ENCODE data around the gene PARD6A. TPM values are rescaled to one million over a fixed set of nuclear protein-coding genes. Genes with fewer than 3 reads are reported as not detected.

The PARD6A gene
- total and polyA plus RNA-seq, 2 experiments from 2014 or later = 0.58 to 0.97 TPM

GRCh38 chr16:67709050-67709449 lies 48.3 kb downstream of the PARD6A start:
- peaks cover 82% of the 10 kb centered on the region for H3K79me2 ChIP-seq (ENCODE audit: insufficient read depth)
- H3K9me2 ChIP-seq (ENCODE audit: insufficient read depth) = no peaks in the 10 kb centered on the region
- H3K4me1 ChIP-seq (ENCODE audit: insufficient read depth) = peaks cover 13% of the 10 kb centered on the region
- in situ Hi-C loops (cut with MboI) = no loop called here
- H3K27ac ChIP-seq = no peak overlapping the region
- peaks cover 20% of the 10 kb centered on the region for H3F3A ChIP-seq (ENCODE audit: insufficient read depth)
- TF ChIP-seq EZH2 (IDR thresholded peaks at IDR 0.05; ENCODE audit: insufficient read depth, poor library complexity, severe bottlenecking) (no peak), EZH2phosphoT487 (IDR thresholded peaks at IDR 0.05; ENCODE audit: insufficient read depth, low read depth) (no peak)
- no peaks in the 10 kb centered on the region; the same call in 1 of the 2 replicates for H4K20me1 ChIP-seq (ENCODE audit: insufficient read depth)
- no peak overlapping the region for H3K4me2 ChIP-seq (ENCODE audit: unreplicated experiment)
- 94 to 100% methylated on average over 1 of the region's 1 CpG for WGBS, 2 experiments (ENCODE audit: low coverage in 1 of 2, low lambda C conversion rate in 2 of 2, missing lambda C conversion rate in 2 of 2)
- H3K36me3 ChIP-seq (ENCODE audit: low read depth) = no peaks in the 10 kb centered on the region
- H3K9me3 ChIP-seq (ENCODE audit: low read depth) = no peaks in the 10 kb centered on the region
- H3K9ac ChIP-seq = no peak overlapping the region
- H3K4me3 ChIP-seq = no peak overlapping the region
- no peaks in the 10 kb centered on the region for H3K27me3 ChIP-seq (replicated peaks; ENCODE audit: insufficient read depth)
- H2AFZ ChIP-seq = no peak overlapping the region
- no peak for DNase-seq

GRCh38 chr16:67710607-67711006 lies 49.8 kb downstream of the PARD6A start:
- no peak overlapping the region for H3K9ac ChIP-seq
- no peaks in the 10 kb centered on the region for H3K27me3 ChIP-seq (replicated peaks; ENCODE audit: insufficient read depth)
- TF ChIP-seq EZH2phosphoT487 (IDR thresholded peaks at IDR 0.05; ENCODE audit: insufficient read depth, low read depth) (no peak), EZH2 (IDR thresholded peaks at IDR 0.05; ENCODE audit: insufficient read depth, poor library complexity, severe bottlenecking) (no peak)
- H3K4me2 ChIP-seq (ENCODE audit: unreplicated experiment) = no peak overlapping the region
- H3F3A ChIP-seq (ENCODE audit: insufficient read depth) = peaks cover 20% of the 10 kb centered on the region
- no peaks in the 10 kb centered on the region; the same call in 1 of the 2 replicates for H4K20me1 ChIP-seq (ENCODE audit: insufficient read depth)
- no peaks in the 10 kb centered on the region for H3K9me3 ChIP-seq (ENCODE audit: low read depth)
- H3K27ac ChIP-seq = no peak overlapping the region
- H3K4me1 ChIP-seq (ENCODE audit: insufficient read depth) = peaks cover 13% of the 10 kb centered on the region
- no peak overlapping the region for H2AFZ ChIP-seq
- H3K4me3 ChIP-seq = no peak overlapping the region
- in situ Hi-C loops (cut with MboI) = no loop called here
- no peaks in the 10 kb centered on the region for H3K36me3 ChIP-seq (ENCODE audit: low read depth)
- 97 to 98% methylated on average over 6 of the region's 6 CpGs for WGBS, 2 experiments (ENCODE audit: low coverage in 1 of 2, low lambda C conversion rate in 2 of 2, missing lambda C conversion rate in 2 of 2)
- DNase-seq = no peak
- H3K9me2 ChIP-seq (ENCODE audit: insufficient read depth) = no peaks in the 10 kb centered on the region
- H3K79me2 ChIP-seq (ENCODE audit: insufficient read depth) = peaks cover 82% of the 10 kb centered on the region

Other genes starting within 250 kb of the PARD6A start
- 9.6 and 10.9 TPM in 2 replicates for gene ZDHHC1, start 244.5 kb upstream of the PARD6A start, total RNA-seq (2014; rRNA removed; shearing (Covaris generic))
- 9.2 and 9.6 TPM in 2 replicates for gene ZDHHC1, start 244.5 kb upstream of the PARD6A start, polyA plus RNA-seq (2016; fragmentation: Nextera tagmentation; extraction: Ambion mirVana)
- not detected in 2 replicates for gene HSD11B2, start 229.8 kb upstream of the PARD6A start, total RNA-seq (2014; rRNA removed; shearing (Covaris generic))
- gene HSD11B2, start 229.8 kb upstream of the PARD6A start, polyA plus RNA-seq (2016; fragmentation: Nextera tagmentation; extraction: Ambion mirVana) = 0.19 and 0.36 TPM in 2 replicates
- 112 and 166 TPM in 2 replicates for gene ATP6V0D1, start 179.8 kb upstream of the PARD6A start, total RNA-seq (2014; rRNA removed; shearing (Covaris generic))
- 135 and 140 TPM in 2 replicates for gene ATP6V0D1, start 179.8 kb upstream of the PARD6A start, polyA plus RNA-seq (2016; fragmentation: Nextera tagmentation; extraction: Ambion mirVana)
- not detected in 2 replicates for gene AGRP, start 177.4 kb upstream of the PARD6A start, total RNA-seq (2014; rRNA removed; shearing (Covaris generic))
- gene AGRP, start 177.4 kb upstream of the PARD6A start, polyA plus RNA-seq (2016; fragmentation: Nextera tagmentation; extraction: Ambion mirVana) = not detected in 2 replicates
- gene RIPOR1, start 132.1 kb upstream of the PARD6A start, total RNA-seq (2014; rRNA removed; shearing (Covaris generic)) = 27.8 and 81.3 TPM in 2 replicates
- 91.6 and 95.0 TPM in 2 replicates for gene RIPOR1, start 132.1 kb upstream of the PARD6A start, polyA plus RNA-seq (2016; fragmentation: Nextera tagmentation; extraction: Ambion mirVana)
- 21.9 and 30.7 TPM in 2 replicates for gene CTCF, start 98.4 kb upstream of the PARD6A start, total RNA-seq (2014; rRNA removed; shearing (Covaris generic))
- gene CTCF, start 98.4 kb upstream of the PARD6A start, polyA plus RNA-seq (2016; fragmentation: Nextera tagmentation; extraction: Ambion mirVana) = 19.6 and 19.9 TPM in 2 replicates
- gene CARMIL2, start 15.8 kb upstream of the PARD6A start, total RNA-seq (2014; rRNA removed; shearing (Covaris generic)) = under 0.01 TPM in 1 of 2 replicates, not detected in the other
- 1.1 and 1.4 TPM in 2 replicates for gene CARMIL2, start 15.8 kb upstream of the PARD6A start, polyA plus RNA-seq (2016; fragmentation: Nextera tagmentation; extraction: Ambion mirVana)
- 25.8 and 33.4 TPM in 2 replicates for gene ACD, start 700 bp upstream of the PARD6A start, total RNA-seq (2014; rRNA removed; shearing (Covaris generic))
- 24.0 and 25.2 TPM in 2 replicates for gene ACD, start 700 bp upstream of the PARD6A start, polyA plus RNA-seq (2016; fragmentation: Nextera tagmentation; extraction: Ambion mirVana)
- 11.2 and 15.0 TPM in 2 replicates for gene ENKD1, start 5.8 kb downstream of the PARD6A start, total RNA-seq (2014; rRNA removed; shearing (Covaris generic))
- gene ENKD1, start 5.8 kb downstream of the PARD6A start, polyA plus RNA-seq (2016; fragmentation: Nextera tagmentation; extraction: Ambion mirVana) = 6.7 and 8.3 TPM in 2 replicates
- gene C16orf86, start 5.9 kb downstream of the PARD6A start, total RNA-seq (2014; rRNA removed; shearing (Covaris generic)) = 2.1 and 6.6 TPM in 2 replicates
- 2.8 and 3.4 TPM in 2 replicates for gene C16orf86, start 5.9 kb downstream of the PARD6A start, polyA plus RNA-seq (2016; fragmentation: Nextera tagmentation; extraction: Ambion mirVana)
- 10.2 and 17.5 TPM in 2 replicates for gene GFOD2, start 58.4 kb downstream of the PARD6A start, total RNA-seq (2014; rRNA removed; shearing (Covaris generic))
- gene GFOD2, start 58.4 kb downstream of the PARD6A start, polyA plus RNA-seq (2016; fragmentation: Nextera tagmentation; extraction: Ambion mirVana) = 10.1 and 11.4 TPM in 2 replicates
- 2.4 and 3.3 TPM in 2 replicates for gene RANBP10, start 145.6 kb downstream of the PARD6A start, total RNA-seq (2014; rRNA removed; shearing (Covaris generic))
- gene RANBP10, start 145.6 kb downstream of the PARD6A start, polyA plus RNA-seq (2016; fragmentation: Nextera tagmentation; extraction: Ambion mirVana) = 5.8 and 6.1 TPM in 2 replicates
- gene TSNAXIP1, start 145.9 kb downstream of the PARD6A start, total RNA-seq (2014; rRNA removed; shearing (Covaris generic)) = 0.65 and 2.4 TPM in 2 replicates
- gene TSNAXIP1, start 145.9 kb downstream of the PARD6A start, polyA plus RNA-seq (2016; fragmentation: Nextera tagmentation; extraction: Ambion mirVana) = 0.79 and 1.2 TPM in 2 replicates
- 27.9 and 37.9 TPM in 2 replicates for gene THAP11, start 181.4 kb downstream of the PARD6A start, total RNA-seq (2014; rRNA removed; shearing (Covaris generic))
- 23.4 and 23.6 TPM in 2 replicates for gene THAP11, start 181.4 kb downstream of the PARD6A start, polyA plus RNA-seq (2016; fragmentation: Nextera tagmentation; extraction: Ambion mirVana)
- gene NUTF2, start 186.0 kb downstream of the PARD6A start, total RNA-seq (2014; rRNA removed; shearing (Covaris generic)) = 52.9 and 119 TPM in 2 replicates
- 268 and 280 TPM in 2 replicates for gene NUTF2, start 186.0 kb downstream of the PARD6A start, polyA plus RNA-seq (2016; fragmentation: Nextera tagmentation; extraction: Ambion mirVana)
- gene CENPT, start 186.7 kb downstream of the PARD6A start, total RNA-seq (2014; rRNA removed; shearing (Covaris generic)) = 53.4 and 59.4 TPM in 2 replicates
- gene CENPT, start 186.7 kb downstream of the PARD6A start, polyA plus RNA-seq (2016; fragmentation: Nextera tagmentation; extraction: Ambion mirVana) = 54.0 and 63.1 TPM in 2 replicates
- 37.7 and 48.5 TPM in 2 replicates for gene EDC4, start 212.1 kb downstream of the PARD6A start, total RNA-seq (2014; rRNA removed; shearing (Covaris generic))
- 39.9 and 41.3 TPM in 2 replicates for gene EDC4, start 212.1 kb downstream of the PARD6A start, polyA plus RNA-seq (2016; fragmentation: Nextera tagmentation; extraction: Ambion mirVana)
- not detected in 2 replicates for gene NRN1L, start 223.9 kb downstream of the PARD6A start, total RNA-seq (2014; rRNA removed; shearing (Covaris generic))
- gene NRN1L, start 223.9 kb downstream of the PARD6A start, polyA plus RNA-seq (2016; fragmentation: Nextera tagmentation; extraction: Ambion mirVana) = not detected in 2 replicates
- 8.1 and 11.5 TPM in 2 replicates for gene PSKH1, start 232.3 kb downstream of the PARD6A start, total RNA-seq (2014; rRNA removed; shearing (Covaris generic))
- gene PSKH1, start 232.3 kb downstream of the PARD6A start, polyA plus RNA-seq (2016; fragmentation: Nextera tagmentation; extraction: Ambion mirVana) = 22.7 and 23.6 TPM in 2 replicates

Data from GM23248 (cell line).